GM23338 (cell line): ENCODE measurements around the gene GIGYF1. TPM values are rescaled to one million over a fixed set of nuclear protein-coding genes. Genes with fewer than 3 reads are reported as not detected.

Experiments used
- ATAC-seq: fragments of 200-7000 bp; cut with Tn5 transposase; 3 replicates; pipeline ENCODE4 v1.9.1; 2020
- DNase-seq: peaks from one replicate; pipeline ENCODE4 v3.0.0-alpha.2; 2015; ENCODE audit warnings: low spot score
- H2AFZ ChIP-seq: fragments of 200-600 bp; sonication (generic); 2 replicates; pipeline ENCODE4 v1.8.0; 2016; ENCODE audit warnings: antibody characterized with exemption, mild to moderate bottlenecking, moderate library complexity
- H3F3A ChIP-seq: fragments of 200-600 bp; sonication (generic); replicated peaks from 2 replicates; pipeline ENCODE4 v1.8.0; 2017; ENCODE audit warnings: antibody characterized with exemption, mixed run types, low read depth
- H3K27ac ChIP-seq: fragments of 200-600 bp; sonication (generic); 2 replicates; pipeline ENCODE4 v1.6.1; 2016; ENCODE audit warnings: low read depth
- H3K27me3 ChIP-seq: fragments of 200-600 bp; sonication (generic); 2 replicates; pipeline ENCODE4 v1.8.0; 2016; ENCODE audit warnings: mild to moderate bottlenecking, mixed run types, moderate library complexity; ENCODE audit not compliant: insufficient read depth
- H3K36me3 ChIP-seq: fragments of 200-600 bp; sonication (generic); 2 replicates; pipeline ENCODE4 v1.8.0; 2016; ENCODE audit warnings: mild to moderate bottlenecking; ENCODE audit not compliant: insufficient read depth
- H3K4me1 ChIP-seq: fragments of 200-600 bp; sonication (generic); 2 replicates; pipeline ENCODE4 v1.8.0; 2016; ENCODE audit warnings: mild to moderate bottlenecking, moderate library complexity; ENCODE audit not compliant: insufficient read depth
- H3K4me2 ChIP-seq: fragments of 200-600 bp; sonication (generic); 2 replicates; pipeline ENCODE4 v1.7.1; 2017; ENCODE audit warnings: mixed run types
- H3K4me3 ChIP-seq: fragments of 200-600 bp; sonication (generic); 2 replicates; pipeline ENCODE4 v1.6.1; 2016; ENCODE audit warnings: mixed run types
- H3K79me2 ChIP-seq: fragments of 200-600 bp; sonication (generic); replicated peaks from 2 replicates; pipeline ENCODE4 v1.8.0; 2017; ENCODE audit warnings: mild to moderate bottlenecking; ENCODE audit not compliant: insufficient read depth
- H3K9me2 ChIP-seq: fragments of 200-600 bp; sonication (generic); 2 replicates; pipeline ENCODE4 v1.8.0; 2017; ENCODE audit not compliant: insufficient read depth
- H4K20me1 ChIP-seq: fragments of 200-600 bp; sonication (generic); replicated peaks from 2 replicates; pipeline ENCODE4 v1.8.0; 2017; ENCODE audit warnings: mild to moderate bottlenecking; ENCODE audit not compliant: insufficient read depth
- H3K27ac Mint-ChIP-seq: 2 replicates; pipeline ENCODE4 v1.8.0; 2020; ENCODE audit warnings: inconsistent platforms, mild to moderate bottlenecking, moderate library complexity, mixed read lengths
- H3K27me3 Mint-ChIP-seq: 3 replicates; pipeline ENCODE4 v1.8.0; 2022; ENCODE audit warnings: low read depth, mild to moderate bottlenecking, moderate library complexity, mixed read lengths, inconsistent platforms; ENCODE audit not compliant: insufficient read depth, poor library complexity
- H3K36me3 Mint-ChIP-seq: 3 replicates; pipeline ENCODE4 v1.8.0; 2021; ENCODE audit warnings: low read depth, mild to moderate bottlenecking, inconsistent platforms, moderate library complexity, mixed read lengths
- H3K4me1 Mint-ChIP-seq: 3 replicates; pipeline ENCODE4 v1.8.0; 2020; ENCODE audit warnings: mild to moderate bottlenecking, inconsistent platforms, mixed read lengths
- H3K4me3 Mint-ChIP-seq: 3 replicates; pipeline ENCODE4 v1.8.0; 2021; ENCODE audit warnings: moderate library complexity, mild to moderate bottlenecking, inconsistent platforms, mixed read lengths
- H3K9me3 Mint-ChIP-seq: 3 replicates; pipeline ENCODE4 v1.8.0; 2020; ENCODE audit warnings: moderate library complexity, mild to moderate bottlenecking, inconsistent platforms, mixed read lengths
- CREB1 ChIP-seq: fragments of 250-450 bp; sonication (Bioruptor Pico); IDR thresholded peaks from 2 replicates; pipeline ENCODE4 v1.5.0; 2020; ENCODE audit warnings: low read depth, mild to moderate bottlenecking, moderate library complexity
- ETS1 ChIP-seq: IDR thresholded peaks from 2 replicates; pipeline ENCODE4 v1.6.1; 2016; ENCODE audit warnings: antibody characterized with exemption
- EZH2 ChIP-seq: fragments of 200-600 bp; sonication (generic); IDR thresholded peaks from one replicate; pipeline ENCODE4 v1.8.0; 2017; ENCODE audit warnings: antibody characterized with exemption, mild to moderate bottlenecking, low read depth; ENCODE audit not compliant: unreplicated experiment
- NANOG ChIP-seq: IDR thresholded peaks from 2 replicates; pipeline ENCODE4 v1.6.1; 2016; ENCODE audit warnings: antibody characterized with exemption, borderline replicate concordance
- POLR2AphosphoS5 ChIP-seq: IDR thresholded peaks from 2 replicates; pipeline ENCODE4 v1.6.1; 2016; ENCODE audit warnings: antibody characterized with exemption, low read depth
- STAT1 ChIP-seq: IDR thresholded peaks from one replicate; pipeline ENCODE4 v1.6.1; 2016; ENCODE audit warnings: antibody characterized with exemption; ENCODE audit not compliant: unreplicated experiment
- ZNF114 ChIP-seq: fragments of 250-450 bp; sonication (Bioruptor Pico); IDR thresholded peaks from 2 replicates; pipeline ENCODE4 v1.5.0; 2020; ENCODE audit warnings: mild to moderate bottlenecking, moderate library complexity
- ZNF331 ChIP-seq: fragments of 250-450 bp; sonication (Bioruptor Pico); IDR thresholded peaks from 2 replicates; pipeline ENCODE4 v1.5.0; 2020; ENCODE audit warnings: low read depth, mild to moderate bottlenecking, moderate library complexity
- polyA plus RNA-seq: library from polyadenylated mRNA; unstranded; fragments of >200 nt; fragmentation: Nextera tagmentation; extraction: Ambion mirVana; gene quantifications from 2 replicates; pipeline ENCODE4 v1.2.1, GENCODE V29; 2016
- total RNA-seq: library from RNA; depleted of rRNA; stranded (reverse); fragments of >200 nt; shearing (Covaris generic); gene quantifications from 2 replicates; pipeline ENCODE4 v1.2.3, GENCODE V29; 2014

The GIGYF1 gene
- total and polyA plus RNA-seq, 2 experiments from 2014 or later, result 40.4 to 69.8 TPM

GRCh38 chr7:100674411-100675104 is 19.5 kb downstream of the GIGYF1 start:
- TF ChIP-seq ETS1, result no peak
- TF ChIP-seq NANOG, result no peak
- no peak for TF ChIP-seq EZH2
- no peak for TF ChIP-seq CREB1
- TF ChIP-seq POLR2AphosphoS5, result no peak
- Mint-ChIP-seq H3K27me3 (peaks cover 35% of the 10 kb centered on the region), H3K36me3 (peaks cover 18% of the 10 kb centered on the region), H3K4me3 (peak overlapping the region; percentile 83), H3K9me3 (no peaks in the 10 kb centered on the region), H3K27ac (no peak overlapping the region), H3K4me1 (peaks cover 7% of the 10 kb centered on the region)
- ATAC-seq, result peak; percentile 5; the same call in 2 of the 3 replicates
- DNase-seq, result peak; percentile 67
- Histone ChIP-seq H3K27me3 (peaks cover 16% of the 10 kb centered on the region), H2AFZ (no peak overlapping the region), H3F3A (peaks cover 19% of the 10 kb centered on the region), H3K4me1 (peaks cover 4% of the 10 kb centered on the region; the same call in 1 of the 2 replicates), H3K4me3 (peak overlapping the region; percentile 93), H3K9me2 (no peaks in the 10 kb centered on the region), H3K4me2 (peak overlapping the region; percentile 99), H3K36me3 (no peaks in the 10 kb centered on the region), H3K27ac (no peak overlapping the region), H4K20me1 (no peaks in the 10 kb centered on the region; the same call in 1 of the 2 replicates), H3K79me2 (no peaks in the 10 kb centered on the region)

- Mint-ChIP-seq H3K9me3 (no peaks in the 10 kb centered on the region), H3K36me3 (peaks cover 15% of the 10 kb centered on the region), H3K27me3 (peaks cover 35% of the 10 kb centered on the region), H3K27ac (no peak overlapping the region), H3K4me3 (peak overlapping the region; percentile 83), H3K4me1 (peaks cover 3% of the 10 kb centered on the region; the same call in 2 of the 3 replicates)
- Histone ChIP-seq H3K27ac (no peak overlapping the region), H3K4me1 (no peaks in the 10 kb centered on the region), H3F3A (peaks cover 15% of the 10 kb centered on the region), H3K36me3 (no peaks in the 10 kb centered on the region), H3K27me3 (peaks cover 16% of the 10 kb centered on the region), H2AFZ (peak overlapping the region; percentile 81; the same call in 1 of the 2 replicates), H3K79me2 (no peaks in the 10 kb centered on the region), H3K4me3 (peak overlapping the region; percentile 93), H3K9me2 (no peaks in the 10 kb centered on the region), H3K4me2 (peak overlapping the region; percentile 99), H4K20me1 (no peaks in the 10 kb centered on the region; the same call in 1 of the 2 replicates)
- DNase-seq (no peak), ATAC-seq (no peak; the same call in 1 of the 3 replicates)
- TF ChIP-seq STAT1, result no peak
Measured at GRCh38 chr7:100673942-100674410, 20.1 kb downstream of the GIGYF1 start.

GRCh38 chr7:100673302-100673941 is 20.6 kb downstream of the GIGYF1 start, which contains the start of gene GNB2:
Gene GNB2, plus strand, starts transcription at chr7:100673740. Its CDS starts 2,526 bp downstream, at chr7:100676266.
- peaks cover 14% of the 10 kb centered on the region for H3F3A ChIP-seq
- peak within 1 kb of the TSS; percentile 97; the same call in 1 of the 2 replicates for H2AFZ ChIP-seq
- peak within 1 kb of the TSS; percentile 99 for H3K4me2 ChIP-seq
- H3K4me1 ChIP-seq, result no peaks in the 10 kb centered on the region
- no peaks in the 10 kb centered on the region; the same call in 1 of the 2 replicates for H4K20me1 ChIP-seq
- ATAC-seq (peak; percentile 54), DNase-seq (peak; percentile 96)
- H3K36me3 ChIP-seq, result no peaks in the 10 kb centered on the region
- H3K4me3 ChIP-seq, result peak within 1 kb of the TSS; percentile 93
- no peaks in the 10 kb centered on the region for H3K9me2 ChIP-seq
- TF ChIP-seq ETS1, result no peak
- no peak for TF ChIP-seq ZNF331 (CRISPR knock-in tag)
- TF ChIP-seq ZNF114, result no peak
- TF ChIP-seq CREB1, result peak; percentile 91
- TF ChIP-seq POLR2AphosphoS5, result peak; percentile 72
- peaks cover 3% of the 10 kb centered on the region; the same call in 2 of the 3 replicates for H3K4me1 Mint-ChIP-seq
- H3K27me3 Mint-ChIP-seq, result peaks cover 35% of the 10 kb centered on the region
- peaks cover 16% of the 10 kb centered on the region for H3K27me3 ChIP-seq
- H3K9me3 Mint-ChIP-seq, result no peaks in the 10 kb centered on the region
- H3K36me3 Mint-ChIP-seq, result peaks cover 13% of the 10 kb centered on the region
- H3K27ac Mint-ChIP-seq, result peak within 1 kb of the TSS; percentile 98
- peak within 1 kb of the TSS; percentile 83 for H3K4me3 Mint-ChIP-seq
- no peaks in the 10 kb centered on the region for H3K79me2 ChIP-seq
- H3K27ac ChIP-seq, result peak within 1 kb of the TSS; percentile 99
